Measurements from ENCODE around the gene SUMF1.

The SUMF1 gene

GRCh38 chr3:4416427-4416945 lies 50.6 kb downstream of the SUMF1 start:
- no peak for DNase-seq (ENCODE audit: low spot score)

GRCh38 chr3:4413467-4413866 lies 53.6 kb downstream of the SUMF1 start:
- no peak for DNase-seq (ENCODE audit: low spot score)

- no peak for DNase-seq (ENCODE audit: low spot score)
Measured at GRCh38 chr3:4411833-4412232, 55.2 kb downstream of the SUMF1 start.

- no peak for DNase-seq (ENCODE audit: low spot score)
Measured at GRCh38 chr3:4411236-4411635, 55.8 kb downstream of the SUMF1 start.

- DNase-seq (ENCODE audit: low spot score): no peak
Measured at GRCh38 chr3:4410606-4411005, 56.5 kb downstream of the SUMF1 start.

DNA sequence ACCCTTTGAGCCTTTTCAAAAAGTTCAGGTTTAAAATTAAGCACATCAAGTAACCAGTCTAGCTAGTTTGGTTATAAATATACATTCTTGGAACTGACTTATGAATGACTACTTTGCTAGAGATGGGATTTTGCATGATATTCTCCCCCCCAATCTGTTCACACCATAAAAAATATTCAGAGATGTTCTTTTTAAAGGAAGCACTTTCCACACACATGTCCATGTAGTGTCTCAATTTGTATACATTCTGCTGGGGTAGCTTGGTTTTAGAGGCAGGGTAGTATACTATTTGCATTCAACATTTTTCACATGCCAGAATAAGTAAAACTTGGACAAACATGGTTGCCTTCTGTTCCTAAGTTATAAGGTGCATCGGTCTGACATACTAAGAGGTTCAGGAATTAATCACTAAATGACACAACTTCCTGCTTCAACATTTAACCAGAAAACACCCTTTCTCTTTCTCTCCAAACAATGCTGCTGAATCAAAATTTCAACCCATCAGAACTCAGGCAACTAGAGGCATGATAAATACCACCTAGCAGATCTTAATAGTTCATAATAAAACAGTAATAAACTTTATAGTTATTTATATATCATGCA lies 57.0 kb downstream of the SUMF1 start:
- DNase-seq (ENCODE audit: low spot score): no peak

- DNase-seq (ENCODE audit: low spot score): no peak
Measured at GRCh38 chr3:4409415-4409814, 57.7 kb downstream of the SUMF1 start.

GRCh38 chr3:4408958-4409357 lies 58.1 kb downstream of the SUMF1 start:
- no peak for DNase-seq (ENCODE audit: low spot score)

- DNase-seq (ENCODE audit: low spot score): no peak
Measured at GRCh38 chr3:4407941-4408340, 59.1 kb downstream of the SUMF1 start.

DNA sequence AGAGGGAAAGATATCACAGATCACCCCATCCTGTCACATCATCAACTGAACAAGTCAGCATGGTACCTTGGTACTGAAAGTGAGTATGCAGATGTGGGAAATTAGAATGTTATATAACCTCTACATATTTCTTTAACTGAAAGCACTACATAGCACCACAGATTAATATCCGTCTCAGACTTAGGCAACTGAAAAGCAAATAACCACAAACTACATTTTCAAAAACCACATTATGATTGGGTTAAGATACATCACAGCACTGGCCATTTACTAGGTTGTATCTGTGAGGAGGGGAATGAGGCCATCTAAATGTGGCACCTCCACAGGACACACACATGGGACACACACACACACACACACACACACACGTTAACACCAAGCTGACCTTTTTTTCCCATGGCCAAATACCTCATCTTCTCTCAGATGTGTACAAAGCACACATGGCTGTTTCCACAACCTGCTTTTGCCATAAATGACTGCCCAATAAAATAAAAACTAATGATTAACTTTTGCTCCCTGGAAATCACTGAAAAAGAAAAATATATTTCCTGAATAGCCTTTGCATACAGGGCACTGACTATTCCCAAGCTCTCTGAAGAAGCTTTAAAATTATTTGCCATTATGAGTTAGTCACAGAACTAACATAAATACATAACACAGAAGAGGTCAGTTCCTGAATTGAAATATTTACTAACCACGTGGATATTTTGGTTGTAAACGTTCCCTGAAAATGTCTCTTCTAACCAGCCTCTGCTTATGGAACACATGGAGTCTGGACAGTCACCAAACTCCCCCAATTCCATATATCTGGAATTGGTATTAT lies 60.1 kb downstream of the SUMF1 start:
- no peak for DNase-seq (ENCODE audit: low spot score)

- no peak for DNase-seq (ENCODE audit: low spot score)
Measured at GRCh38 chr3:4404881-4405280, 62.2 kb downstream of the SUMF1 start.

DNA sequence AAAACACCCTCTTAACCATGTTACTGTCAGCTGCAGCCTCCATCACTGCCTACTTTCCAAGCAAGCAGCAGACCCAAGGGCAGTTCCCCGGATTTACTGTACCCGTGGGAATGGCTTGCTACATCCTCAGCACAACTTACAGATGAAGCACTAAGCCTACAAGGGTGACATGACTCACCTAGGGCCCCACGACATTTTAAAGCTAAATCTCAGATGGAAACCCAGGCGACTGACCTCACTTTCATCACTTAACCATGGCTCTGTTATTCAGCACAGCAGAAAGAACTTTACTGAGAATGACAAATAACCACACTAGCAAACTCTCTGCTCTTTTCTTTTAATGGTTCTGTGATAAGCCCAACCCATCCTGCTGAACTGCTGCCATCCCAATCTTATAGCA lies 65.6 kb downstream of the SUMF1 start:
- DNase-seq (ENCODE audit: low spot score): no peak

DNA sequence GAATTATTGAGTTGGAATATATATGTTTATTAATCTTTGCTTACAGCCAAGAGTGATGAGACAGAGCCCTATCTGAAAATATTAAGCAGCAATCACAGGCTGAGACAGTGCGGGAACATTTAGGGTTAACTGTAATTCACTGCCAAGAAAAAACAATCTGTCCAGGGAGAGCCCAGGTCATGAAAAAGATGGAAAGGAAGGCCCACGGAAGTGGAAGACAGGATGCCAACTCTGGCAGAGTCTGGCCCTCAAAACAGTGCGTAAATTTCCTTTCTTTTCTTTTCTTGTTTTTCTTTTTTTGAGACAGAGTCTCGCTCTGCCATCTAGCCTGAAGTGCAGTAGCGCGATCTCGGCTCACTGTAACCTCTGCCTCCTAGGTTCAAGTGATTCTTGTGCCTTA lies 67.6 kb downstream of the SUMF1 start:
- DNase-seq (ENCODE audit: low spot score): no peak

DNA sequence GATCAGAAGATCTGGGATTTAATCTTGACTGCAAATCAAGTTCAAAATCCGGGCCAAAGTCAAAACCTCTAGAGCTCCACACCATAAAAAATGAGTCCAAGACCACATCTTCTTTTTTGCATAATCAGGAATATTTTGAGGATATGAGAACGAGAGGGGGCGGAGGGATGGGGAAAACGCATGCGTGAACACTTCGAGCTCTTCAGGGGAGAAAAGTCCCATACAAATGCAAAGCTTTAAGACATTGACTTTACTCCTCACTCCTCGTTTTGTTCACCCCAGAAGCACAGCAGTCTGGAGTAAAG lies 68.2 kb downstream of the SUMF1 start:
- DNase-seq (ENCODE audit: low spot score): no peak

- no peak for DNase-seq (ENCODE audit: low spot score)
Measured at GRCh38 chr3:4398120-4398940, 68.7 kb downstream of the SUMF1 start.

DNA sequence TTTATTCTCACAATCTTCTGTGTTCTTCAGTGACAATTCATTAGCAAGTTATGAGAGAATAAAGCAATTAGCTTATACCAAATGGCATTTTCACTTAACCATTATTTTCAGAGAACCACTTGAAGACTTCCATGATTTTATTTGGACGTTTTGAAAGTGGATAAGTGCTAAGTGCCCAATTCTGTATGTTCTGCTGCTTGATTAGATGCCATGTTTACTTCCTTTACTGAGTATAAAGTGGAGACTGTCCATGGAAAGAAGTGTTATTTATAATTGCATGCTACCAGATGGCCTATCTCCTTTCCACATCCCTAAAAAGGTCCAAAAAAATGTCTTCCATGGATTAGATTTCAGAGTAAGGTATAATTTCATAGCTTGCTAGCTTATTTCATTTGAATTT lies 69.6 kb downstream of the SUMF1 start:
- no peak for DNase-seq (ENCODE audit: low spot score)

DNA sequence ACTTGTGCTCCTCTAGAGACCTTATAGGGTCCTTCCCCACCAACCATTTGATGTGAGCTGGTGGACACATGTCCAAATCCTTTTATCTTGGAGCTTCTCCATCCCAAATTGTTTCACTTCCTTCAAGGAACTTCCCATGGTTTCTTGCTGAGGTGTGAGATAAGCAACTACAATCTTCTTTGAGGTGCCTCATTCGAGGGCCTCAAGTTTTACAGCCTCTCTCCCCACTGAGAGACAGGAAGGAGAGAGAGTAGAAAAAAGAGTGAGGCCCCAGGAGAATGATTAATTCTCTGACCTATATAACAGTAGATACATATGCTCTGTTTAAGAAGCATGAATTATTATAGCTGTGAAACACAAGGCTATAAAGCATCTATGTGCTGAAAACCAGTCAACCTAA lies 70.5 kb downstream of the SUMF1 start:
- DNase-seq (ENCODE audit: low spot score): no peak

- no peak for DNase-seq (ENCODE audit: low spot score)
Measured at GRCh38 chr3:4396006-4396405, 71.1 kb downstream of the SUMF1 start.

GRCh38 chr3:4395448-4395847 lies 71.6 kb downstream of the SUMF1 start:
- no peak for DNase-seq (ENCODE audit: low spot score)

- DNase-seq (ENCODE audit: low spot score): no peak
Measured at GRCh38 chr3:4394567-4394966, 72.5 kb downstream of the SUMF1 start.

- no peak for DNase-seq (ENCODE audit: low spot score)
Measured at GRCh38 chr3:4394048-4394447, 73.0 kb downstream of the SUMF1 start.

GRCh38 chr3:4392992-4393391 lies 74.1 kb downstream of the SUMF1 start:
- no peak for DNase-seq (ENCODE audit: low spot score)
